Measurements from ENCODE around the gene NINJ2.

The NINJ2 gene

GRCh38 chr12:544941-545635 is 118.2 kb downstream of the NINJ2 start:
- DNase-seq: no peak

- DNase-seq: no peak
Measured at GRCh38 chr12:544142-544541, 119.1 kb downstream of the NINJ2 start.

GRCh38 chr12:543114-543451 is 120.2 kb downstream of the NINJ2 start:
- DNase-seq: no peak

GRCh38 chr12:542395-543113 is 120.7 kb downstream of the NINJ2 start:
- no peak for DNase-seq

GRCh38 chr12:541676-542324 is 121.4 kb downstream of the NINJ2 start:
- no peak for DNase-seq

- no peak for DNase-seq
Measured at GRCh38 chr12:539540-540310, 123.5 kb downstream of the NINJ2 start.

- no peak for DNase-seq
Measured at GRCh38 chr12:538731-539539, 124.3 kb downstream of the NINJ2 start.

GRCh38 chr12:537772-538171 is 125.5 kb downstream of the NINJ2 start:
- no peak for DNase-seq

- no peak for DNase-seq
Measured at GRCh38 chr12:536751-537245, 126.4 kb downstream of the NINJ2 start.

- DNase-seq: no peak
Measured at GRCh38 chr12:535396-535795, 127.8 kb downstream of the NINJ2 start.

- DNase-seq: no peak
Measured at GRCh38 chr12:534216-534615, 129.0 kb downstream of the NINJ2 start.

GRCh38 chr12:533718-534117 is 129.5 kb downstream of the NINJ2 start:
- DNase-seq: no peak

GRCh38 chr12:532908-533565 is 130.2 kb downstream of the NINJ2 start:
- no peak for DNase-seq

- no peak for DNase-seq
Measured at GRCh38 chr12:531951-532585, 131.2 kb downstream of the NINJ2 start.

- no peak for DNase-seq
Measured at GRCh38 chr12:530821-531220, 132.4 kb downstream of the NINJ2 start.

- DNase-seq: no peak
Measured at GRCh38 chr12:530308-530707, 132.9 kb downstream of the NINJ2 start.

GRCh38 chr12:527729-528128 is 135.5 kb downstream of the NINJ2 start:
- no peak for DNase-seq

GRCh38 chr12:527241-527640 is 136.0 kb downstream of the NINJ2 start:
- DNase-seq: no peak

GRCh38 chr12:526089-526488 is 137.2 kb downstream of the NINJ2 start:
- no peak for DNase-seq

- no peak for DNase-seq
Measured at GRCh38 chr12:524167-524951, 138.9 kb downstream of the NINJ2 start.

Data from activated T-cell treated with anti-CD3 and anti-CD28 coated beads, Interleukin-2, amount 50 U/mL, for 48 hours (primary cell).